IMR-90 (cell line): ENCODE measurements around the gene BRD3. TPM values are rescaled to one million over a fixed set of nuclear protein-coding genes. Genes with fewer than 3 reads are reported as not detected.
A peak's percentile ranks its signal among the peaks of the same experiment; 100 is the strongest.

Experiments
- ATAC-seq: fragments of 200-7000 bp; cut with Tn5 transposase; 2 replicates; pipeline ENCODE4 v1.9.1; 2020; ENCODE audit warnings: low read depth, mild to moderate bottlenecking, moderate library complexity
- BruUV-seq: library from RNA; stranded (reverse); fragments of 400-500 nt; replicated peaks from 2 replicates; lab custom pipeline; 2021; lab: Mats Ljungman, UMichigan
- CTCF ChIA-PET: fragments of 300-600 bp; formaldehyde crosslinking; extraction: SDS; loops from one replicate; lab custom pipeline; 2021; ENCODE audit warnings: antibody characterized with exemption; lab: Yijun Ruan, JAX
- POLR2A ChIA-PET: fragments of 300-600 bp; sonication (Branson Sonifier 250); formaldehyde crosslinking; loops from one replicate; lab custom pipeline; 2022; ENCODE audit warnings: antibody characterized with exemption; ENCODE audit not compliant: unreplicated experiment; lab: Charles Lee
- DNase-seq: peaks from one replicate; pipeline ENCODE4 v3.0.0; 2013
- H2AFZ ChIP-seq: replicated peaks from 2 replicates; pipeline ENCODE3; 2013; ENCODE audit warnings: low read length, mild to moderate bottlenecking; ENCODE audit not compliant: poor library complexity
- H2AK5ac ChIP-seq: 2 replicates; pipeline ENCODE4 v1.6.1; 2013; ENCODE audit warnings: low read depth, low read length, inconsistent platforms
- H2AK9ac ChIP-seq: replicated peaks from 2 replicates; pipeline ENCODE3; 2013; ENCODE audit warnings: mild to moderate bottlenecking, low read depth, low read length, moderate library complexity; ENCODE audit not compliant: poor library complexity
- H2BK120ac ChIP-seq: 2 replicates; pipeline ENCODE4 v1.6.1; 2013; ENCODE audit warnings: low read depth, low read length, inconsistent platforms
- H2BK15ac ChIP-seq: 3 replicates; pipeline ENCODE4 v1.6.1; 2013; ENCODE audit warnings: low read depth, low read length, inconsistent platforms
- H2BK20ac ChIP-seq: 2 replicates; pipeline ENCODE4 v1.6.1; 2013; ENCODE audit warnings: low read depth, mild to moderate bottlenecking, inconsistent platforms, low read length, moderate library complexity
- H2BK5ac ChIP-seq: 2 replicates; pipeline ENCODE4 v1.6.1; 2013; ENCODE audit warnings: mild to moderate bottlenecking, low read depth, low read length, inconsistent platforms; ENCODE audit not compliant: poor library complexity, severe bottlenecking
- H3K14ac ChIP-seq: replicated peaks from 2 replicates; pipeline ENCODE4 v1.6.1; 2013; ENCODE audit warnings: low read depth, low read length, inconsistent platforms
- H3K18ac ChIP-seq: 2 replicates; pipeline ENCODE4 v1.6.1; 2013; ENCODE audit warnings: low read depth, low read length, control low read depth
- H3K23ac ChIP-seq: 2 replicates; pipeline ENCODE4 v1.6.1; 2013; ENCODE audit warnings: low read depth, low read length, inconsistent platforms
- H3K27ac ChIP-seq: 2 replicates; pipeline ENCODE4 v1.5.1; 2013; ENCODE audit warnings: mild to moderate bottlenecking, control low read depth, low read length; ENCODE audit not compliant: insufficient read depth
- H3K27me3 ChIP-seq: 2 replicates; pipeline ENCODE4 v1.6.1; 2013; ENCODE audit warnings: low read length; ENCODE audit not compliant: control insufficient read depth, insufficient read depth
- H3K36me3 ChIP-seq: 2 replicates; pipeline ENCODE4 v1.6.1; 2013; ENCODE audit warnings: low read length, mixed read lengths; ENCODE audit not compliant: control insufficient read depth, insufficient read depth
- H3K4ac ChIP-seq: 2 replicates; pipeline ENCODE4 v1.6.1; 2013; ENCODE audit warnings: low read depth, low read length, inconsistent platforms
- H3K4me1 ChIP-seq: 2 replicates; pipeline ENCODE4 v1.6.1; 2013; ENCODE audit warnings: low read length, mixed read lengths; ENCODE audit not compliant: control insufficient read depth, insufficient read depth
- H3K4me2 ChIP-seq: 2 replicates; pipeline ENCODE4 v1.6.1; 2013; ENCODE audit warnings: low read depth, mild to moderate bottlenecking, control low read depth, low read length, moderate library complexity
- H3K4me3 ChIP-seq: 2 replicates; pipeline ENCODE4 v1.5.1; 2013; ENCODE audit warnings: low read depth, mild to moderate bottlenecking, control low read depth, low read length, moderate library complexity; ENCODE audit not compliant: insufficient read depth
- H3K56ac ChIP-seq: 2 replicates; pipeline ENCODE4 v1.6.1; 2013; ENCODE audit warnings: low read length, inconsistent platforms; ENCODE audit not compliant: insufficient read depth; ENCODE audit errors: extremely low read depth
- H3K79me1 ChIP-seq, 2 experiments: 2 replicates each; pipeline ENCODE4 v1.6.1; 2013; ENCODE audit warnings: low read length in 2 of 2, inconsistent platforms in 1 of 2, low read depth in 1 of 2
- H3K9ac ChIP-seq: 2 replicates; pipeline ENCODE4 v1.6.1; 2013; ENCODE audit warnings: low read depth, low read length, control low read depth
- H3K9me1 ChIP-seq: 2 replicates; pipeline ENCODE4 v1.6.1; 2013; ENCODE audit warnings: low read length, inconsistent platforms; ENCODE audit not compliant: insufficient read depth
- H3K9me3 ChIP-seq: 2 replicates; pipeline ENCODE4 v1.6.1; 2013; ENCODE audit warnings: low read length; ENCODE audit not compliant: control insufficient read depth, insufficient read depth
- H4K20me1 ChIP-seq: 2 replicates; pipeline ENCODE4 v1.6.1; 2013; ENCODE audit warnings: low read length, inconsistent platforms; ENCODE audit not compliant: insufficient read depth
- H4K5ac ChIP-seq: 2 replicates; pipeline ENCODE4 v1.6.1; 2013; ENCODE audit warnings: mild to moderate bottlenecking, low read depth, low read length, control low read depth
- H4K8ac ChIP-seq, 2 experiments: 2 replicates each; pipeline ENCODE4 v1.6.1; 2013; ENCODE audit warnings: low read depth in 2 of 2, low read length in 2 of 2, control low read depth in 1 of 2, inconsistent platforms in 1 of 2
- H4K91ac ChIP-seq: 2 replicates; pipeline ENCODE4 v1.6.1; 2013; ENCODE audit warnings: low read depth, low read length, inconsistent platforms; ENCODE audit not compliant: insufficient read depth
- BHLHE40 ChIP-seq: fragments of 150-350 bp; IDR thresholded peaks from 2 replicates; pipeline ENCODE4 v1.6.1; 2016; ENCODE audit warnings: mild to moderate bottlenecking, low read depth, low read length
- CHD1 ChIP-seq: IDR thresholded peaks from 2 replicates; pipeline ENCODE4 v1.6.1; 2012; ENCODE audit warnings: low read depth, low read length, improper control_type of control experiment
- FOS ChIP-seq: fragments of 150-350 bp; IDR thresholded peaks from 2 replicates; pipeline ENCODE4 v1.6.1; 2016; ENCODE audit warnings: low read depth, low read length
- MAFK ChIP-seq: IDR thresholded peaks from 2 replicates; pipeline ENCODE4 v1.6.1; 2012; ENCODE audit warnings: low read depth, low read length, improper control_type of control experiment
- MXI1 ChIP-seq: IDR thresholded peaks from 2 replicates; pipeline ENCODE4 v1.6.1; 2012; ENCODE audit warnings: low read depth, mild to moderate bottlenecking, low read length, moderate library complexity, borderline replicate concordance
- NFE2L2 ChIP-seq: fragments of 150-350 bp; IDR thresholded peaks from 2 replicates; pipeline ENCODE4 v1.6.1; 2016; ENCODE audit warnings: low read depth, mild to moderate bottlenecking, low read length
- POLR2A ChIP-seq: IDR thresholded peaks from 2 replicates; pipeline ENCODE4 v1.6.1; 2012; ENCODE audit warnings: mild to moderate bottlenecking, low read depth, low read length
- WGBS, 2 experiments: methylation state at CpG; one replicate each; pipeline versions ENCODE4 v1.1.5 to v1.1.7; 2013; ENCODE audit warnings: missing lambda C conversion rate in 2 of 2; ENCODE audit not compliant: insufficient read length in 1 of 2; ENCODE audit errors: extremely low coverage in 2 of 2; 5-methylcytosine and 5-hydroxymethylcytosine counted together
- dilution Hi-C: fragments of 300-500 bp; cut with HindIII; formaldehyde crosslinking; loops from one replicate; pipeline ENCODE4 v1.14.3; 2018; ENCODE audit warnings: low sequenced_read_pairs; ENCODE audit not compliant: unreplicated experiment
- in situ Hi-C: fragments of 300-500 bp; cut with MboI; formaldehyde crosslinking; loops from 3 replicates; pipeline ENCODE4 v1.14.3; 2019; ENCODE audit warnings: low sequenced_read_pairs, inconsistent platforms, mixed read lengths
- intact Hi-C: fragments of 100-400 bp; cut with micrococcal nuclease; formaldehyde crosslinking; loops from 2 replicates; pipeline ENCODE4 v1.10.0; 2022
- polyA plus RNA-seq, 3 experiments: library from polyadenylated mRNA; depleted of rRNA; stranded (reverse); fragments of >200 nt; gene quantifications; 2 replicates each; pipeline ENCODE4 v1.2.3, GENCODE V29; 2012; ENCODE audit warnings: low replicate concordance in 1 of 3
- total RNA-seq: library from RNA; depleted of rRNA; stranded (reverse); fragments of >200 nt; gene quantifications from 2 replicates; pipeline ENCODE4 v1.2.3, GENCODE V29; 2012
- TF ChIP-seq, protein P1 (sequence below): conservative IDR thresholded peaks from 2 replicates; pipeline ENCODE4 v1.5.1; 2012; ENCODE audit warnings: mild to moderate bottlenecking, low read depth, low read length, improper control_type of control experiment
- TF ChIP-seq, protein P2 (sequence below): fragments of 150-350 bp; IDR thresholded peaks from 2 replicates; pipeline ENCODE4 v1.6.1; 2016; ENCODE audit warnings: low read depth, mild to moderate bottlenecking, low read length, moderate library complexity, borderline replicate concordance
- TF ChIP-seq, protein P3 (sequence below): fragments of 150-350 bp; IDR thresholded peaks from 2 replicates; pipeline ENCODE4 v1.6.1; 2017; ENCODE audit warnings: mild to moderate bottlenecking, antibody characterized with exemption, low read length, low read depth

Gene BRD3
- total and polyA plus RNA-seq, 2 of the 4 experiments (the other 2 are of a cell fraction), result 2.2 to 7.1 TPM

DNA sequence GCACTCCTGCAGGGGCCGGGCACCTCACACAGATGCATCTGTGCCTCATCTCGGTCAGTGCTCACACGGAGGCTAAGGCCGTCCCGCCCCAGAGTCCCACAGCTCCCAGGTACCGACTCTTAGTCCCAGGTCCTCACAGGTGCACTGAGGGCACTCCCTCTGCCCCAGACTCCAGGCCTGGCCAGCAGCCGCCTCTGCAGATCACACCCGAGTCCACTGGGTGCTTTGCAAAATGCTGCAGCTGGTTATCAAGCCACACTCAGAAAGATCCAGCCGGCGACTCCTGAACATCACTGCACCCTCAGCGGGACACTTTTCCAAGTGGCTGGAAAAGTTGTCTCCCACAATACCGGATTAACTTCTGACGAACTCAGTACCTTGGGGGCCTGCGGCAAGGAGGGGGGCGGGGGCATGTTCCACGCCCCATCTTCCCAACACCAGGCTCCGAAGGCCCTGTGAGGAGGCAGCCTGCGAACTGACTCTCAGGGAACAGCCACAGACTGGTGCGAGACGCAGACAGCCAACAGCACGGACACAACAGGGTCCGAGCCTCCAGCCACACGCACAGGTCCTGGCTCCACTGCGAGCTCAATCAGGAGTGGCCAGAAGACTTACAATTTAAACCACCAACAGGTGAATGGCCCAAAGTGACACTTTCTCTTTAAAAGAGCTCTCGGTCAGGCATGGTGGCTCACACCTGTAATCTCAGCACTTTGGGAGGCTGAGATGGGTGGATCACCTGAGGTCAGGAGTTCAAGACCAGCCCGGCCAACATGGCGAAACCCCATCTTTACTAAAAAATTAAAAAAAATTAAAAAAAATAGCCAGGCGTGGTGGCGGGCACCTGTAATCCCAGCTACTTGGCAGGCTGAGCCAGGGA, 4.0 kb downstream of the BRD3 start:
- Histone ChIP-seq H3K4me3 (no peak overlapping the region), H3K9me1 (peaks cover 15% of the 10 kb centered on the region; the same call in 1 of the 2 replicates), H3K9ac (no peak overlapping the region), H3K14ac (no peak overlapping the region), H3K4ac (no peak overlapping the region), H2AK5ac (no peak overlapping the region), H3K4me2 (no peak overlapping the region), H4K91ac (no peak overlapping the region), H3K4me1 (peaks cover 9% of the 10 kb centered on the region), H2AFZ (peak overlapping the region; percentile 21), H4K5ac (no peak overlapping the region), H2BK5ac (no peak overlapping the region), H3K27ac (no peak overlapping the region), H3K27me3 (no peaks in the 10 kb centered on the region), H2BK15ac (no peak overlapping the region), H3K36me3 (no peaks in the 10 kb centered on the region), H3K18ac (no peak overlapping the region), H3K9me3 (no peaks in the 10 kb centered on the region), H3K79me1 (peaks cover 23 to 81% of the 10 kb centered on the region in 2 experiments), H2BK20ac (no peak overlapping the region), H2BK120ac (no peak overlapping the region), H3K23ac (no peak overlapping the region), H4K8ac (no peak overlapping the region), H4K20me1 (peaks cover 80% of the 10 kb centered on the region), H2AK9ac (no peak overlapping the region), H3K56ac (no peak overlapping the region)
- DNase-seq (no peak), ATAC-seq (no peak)
- in situ Hi-C loops, result no loop called here
- no TSS peak for BruUV-seq
- whole genome bisulfite sequencing, 2 experiments, result 82% methylated on average over 9 of the region's 29 CpGs; no CpG with 5 or more reads in 1 of the 2 experiments
- CTCF ChIA-PET, result interaction anchor here (0.7 kb wide), 1 partner anchor 54 kb away, joined by 7 read pairs; no protein-coding TSS in a partner anchor
- TF ChIP-seq NFE2L2 (no peak), MAFK (no peak), FOS (no peak), MXI1 (no peak), BHLHE40 (no peak), POLR2A (no peak), CHD1 (no peak)
- TF ChIP-seq, protein P1, sequence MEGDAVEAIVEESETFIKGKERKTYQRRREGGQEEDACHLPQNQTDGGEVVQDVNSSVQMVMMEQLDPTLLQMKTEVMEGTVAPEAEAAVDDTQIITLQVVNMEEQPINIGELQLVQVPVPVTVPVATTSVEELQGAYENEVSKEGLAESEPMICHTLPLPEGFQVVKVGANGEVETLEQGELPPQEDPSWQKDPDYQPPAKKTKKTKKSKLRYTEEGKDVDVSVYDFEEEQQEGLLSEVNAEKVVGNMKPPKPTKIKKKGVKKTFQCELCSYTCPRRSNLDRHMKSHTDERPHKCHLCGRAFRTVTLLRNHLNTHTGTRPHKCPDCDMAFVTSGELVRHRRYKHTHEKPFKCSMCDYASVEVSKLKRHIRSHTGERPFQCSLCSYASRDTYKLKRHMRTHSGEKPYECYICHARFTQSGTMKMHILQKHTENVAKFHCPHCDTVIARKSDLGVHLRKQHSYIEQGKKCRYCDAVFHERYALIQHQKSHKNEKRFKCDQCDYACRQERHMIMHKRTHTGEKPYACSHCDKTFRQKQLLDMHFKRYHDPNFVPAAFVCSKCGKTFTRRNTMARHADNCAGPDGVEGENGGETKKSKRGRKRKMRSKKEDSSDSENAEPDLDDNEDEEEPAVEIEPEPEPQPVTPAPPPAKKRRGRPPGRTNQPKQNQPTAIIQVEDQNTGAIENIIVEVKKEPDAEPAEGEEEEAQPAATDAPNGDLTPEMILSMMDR, result no peak
- TF ChIP-seq, protein P2, sequence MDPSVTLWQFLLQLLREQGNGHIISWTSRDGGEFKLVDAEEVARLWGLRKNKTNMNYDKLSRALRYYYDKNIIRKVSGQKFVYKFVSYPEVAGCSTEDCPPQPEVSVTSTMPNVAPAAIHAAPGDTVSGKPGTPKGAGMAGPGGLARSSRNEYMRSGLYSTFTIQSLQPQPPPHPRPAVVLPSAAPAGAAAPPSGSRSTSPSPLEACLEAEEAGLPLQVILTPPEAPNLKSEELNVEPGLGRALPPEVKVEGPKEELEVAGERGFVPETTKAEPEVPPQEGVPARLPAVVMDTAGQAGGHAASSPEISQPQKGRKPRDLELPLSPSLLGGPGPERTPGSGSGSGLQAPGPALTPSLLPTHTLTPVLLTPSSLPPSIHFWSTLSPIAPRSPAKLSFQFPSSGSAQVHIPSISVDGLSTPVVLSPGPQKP, result no peak
- TF ChIP-seq, protein P3, sequence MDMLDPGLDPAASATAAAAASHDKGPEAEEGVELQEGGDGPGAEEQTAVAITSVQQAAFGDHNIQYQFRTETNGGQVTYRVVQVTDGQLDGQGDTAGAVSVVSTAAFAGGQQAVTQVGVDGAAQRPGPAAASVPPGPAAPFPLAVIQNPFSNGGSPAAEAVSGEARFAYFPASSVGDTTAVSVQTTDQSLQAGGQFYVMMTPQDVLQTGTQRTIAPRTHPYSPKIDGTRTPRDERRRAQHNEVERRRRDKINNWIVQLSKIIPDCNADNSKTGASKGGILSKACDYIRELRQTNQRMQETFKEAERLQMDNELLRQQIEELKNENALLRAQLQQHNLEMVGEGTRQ, result no peak
- intact Hi-C loops, result loop anchor here (10.0 kb wide), 2 partner anchors 261 to 381 kb away; partner anchors contain the start of gene RXRA
- dilution Hi-C loops, result no loop called here
- POLR2A ChIA-PET, result no interaction called here
